Cardiac septum (tissue), 1 donor: ENCODE measurements around the gene SARS2. TPM values are rescaled to one million over a fixed set of nuclear protein-coding genes. Genes with fewer than 3 reads are reported as not detected.
"Not testable (repeated sequence)": the region's sequence is repeated elsewhere in the genome, so short reads cannot be mapped to it uniquely, and the experiment has no call there.

Experiments used
- DNase-seq: peaks from one replicate; pipeline ENCODE4 v3.0.0-alpha.2; 2020; ENCODE audit warnings: low spot score
- intact Hi-C: fragments of 100-400 bp; cut with DNase I; formaldehyde crosslinking; loops from one replicate; pipeline ENCODE4 v1.14.0; 2022
- long read RNA-seq: library from polyadenylated mRNA; unstranded; transcript quantifications from one replicate; pipeline ENCODE4 v2.0.0, GENCODE V29; 2021
- total RNA-seq: library from RNA; stranded (reverse); fragmentation: NEBNext Ultra II Directional; extraction: Animal tissue kit (Norgen Biotek cat#: 25700); gene quantifications from one replicate; pipeline ENCODE4 v1.2.1, GENCODE V29; 2021
- donor health status: DM: no; HTN: no; CAD: no.

Gene SARS2
- total RNA-seq, result 12.6 TPM
- long read RNA-seq, transcript SARS2-201 (16 exons, 2,057 nt), result major isoform, 7 of 17 reads
- long read RNA-seq, partial matches to known transcripts, result 4 of 17 reads
- long read RNA-seq, other reads (novel, unspliced or antisense), result 5 of 17 reads

DNA sequence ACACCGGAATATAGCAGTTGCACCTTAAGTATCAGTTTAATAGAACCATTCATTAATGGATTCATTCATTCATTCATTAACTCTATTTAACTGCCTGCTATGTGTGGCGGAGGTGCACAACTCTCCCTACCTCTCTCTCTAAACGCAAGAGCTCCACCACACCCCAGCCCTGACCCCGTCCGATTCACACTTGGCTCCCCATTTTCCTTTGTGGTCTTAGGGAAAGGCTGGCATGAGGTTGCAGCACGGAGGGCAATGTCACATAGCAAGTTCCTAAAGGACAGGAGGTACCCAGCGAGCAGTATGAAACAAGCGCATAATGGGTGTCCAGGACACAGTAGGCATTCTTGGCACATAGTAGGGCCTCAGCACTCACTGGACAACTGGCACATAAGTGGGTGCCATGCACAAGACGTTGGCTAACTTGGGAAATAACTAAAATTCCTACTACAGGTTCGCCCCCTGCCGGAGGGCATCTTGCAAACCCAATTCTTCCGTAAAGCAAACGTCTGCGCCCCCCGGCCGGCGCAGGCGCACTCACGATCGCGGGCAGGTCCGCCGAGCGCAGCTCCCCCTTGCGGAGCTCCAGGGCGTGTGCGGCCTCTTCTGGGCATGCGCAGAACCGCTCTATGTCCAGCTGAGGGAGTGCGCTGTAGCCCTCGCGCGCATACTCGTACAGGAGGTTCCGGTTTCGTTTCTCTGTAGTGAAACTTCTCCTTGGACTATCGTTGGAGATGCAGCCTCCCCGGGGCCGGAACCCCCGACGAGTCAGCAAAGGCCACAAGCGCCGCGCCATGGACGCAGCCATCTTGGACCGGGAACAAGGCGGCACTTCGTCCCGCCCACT lies at the start of gene SARS2:
TSS of gene SARS2 (minus strand) at position 835 of the 847 bp plus-strand sequence. CDS start at position 808, 27 bp downstream.
- DNase-seq, result peak; percentile 96
- intact Hi-C loops, result loop anchor here (2.0 to 5.0 kb wide), 4 partner anchors 31 to 528 kb away; partner anchors contain the start of genes FAM98C, NFKBIB and SIRT2

DNA sequence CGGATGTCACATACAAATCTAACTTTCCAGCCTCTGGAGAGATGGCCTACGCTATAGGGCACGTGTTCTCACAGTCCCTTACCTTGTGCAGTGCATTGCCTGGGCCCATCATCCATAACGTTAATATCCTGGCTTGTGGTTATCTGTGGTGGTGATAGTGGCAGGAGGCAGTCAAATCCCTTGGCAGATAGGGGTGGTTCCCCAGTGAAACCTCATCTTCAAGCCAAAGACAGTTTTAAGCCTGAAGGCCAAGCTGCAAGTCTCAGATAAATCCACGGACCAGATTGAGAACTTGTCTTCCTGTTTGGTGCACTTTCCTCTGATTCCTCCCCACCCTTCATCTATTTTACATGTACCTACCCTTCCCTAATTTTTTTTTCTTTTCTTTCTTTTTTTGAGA lies 49.2 kb upstream of the SARS2 start:
- intact Hi-C loops, result no loop called here

GRCh38 chr19:38978326-38978689 lies 47.7 kb upstream of the SARS2 start:
- intact Hi-C loops, result no loop called here
- no peak for DNase-seq

More for the DNA sequence above, 49.2 kb upstream of the SARS2 start:
- no peak for DNase-seq

DNA sequence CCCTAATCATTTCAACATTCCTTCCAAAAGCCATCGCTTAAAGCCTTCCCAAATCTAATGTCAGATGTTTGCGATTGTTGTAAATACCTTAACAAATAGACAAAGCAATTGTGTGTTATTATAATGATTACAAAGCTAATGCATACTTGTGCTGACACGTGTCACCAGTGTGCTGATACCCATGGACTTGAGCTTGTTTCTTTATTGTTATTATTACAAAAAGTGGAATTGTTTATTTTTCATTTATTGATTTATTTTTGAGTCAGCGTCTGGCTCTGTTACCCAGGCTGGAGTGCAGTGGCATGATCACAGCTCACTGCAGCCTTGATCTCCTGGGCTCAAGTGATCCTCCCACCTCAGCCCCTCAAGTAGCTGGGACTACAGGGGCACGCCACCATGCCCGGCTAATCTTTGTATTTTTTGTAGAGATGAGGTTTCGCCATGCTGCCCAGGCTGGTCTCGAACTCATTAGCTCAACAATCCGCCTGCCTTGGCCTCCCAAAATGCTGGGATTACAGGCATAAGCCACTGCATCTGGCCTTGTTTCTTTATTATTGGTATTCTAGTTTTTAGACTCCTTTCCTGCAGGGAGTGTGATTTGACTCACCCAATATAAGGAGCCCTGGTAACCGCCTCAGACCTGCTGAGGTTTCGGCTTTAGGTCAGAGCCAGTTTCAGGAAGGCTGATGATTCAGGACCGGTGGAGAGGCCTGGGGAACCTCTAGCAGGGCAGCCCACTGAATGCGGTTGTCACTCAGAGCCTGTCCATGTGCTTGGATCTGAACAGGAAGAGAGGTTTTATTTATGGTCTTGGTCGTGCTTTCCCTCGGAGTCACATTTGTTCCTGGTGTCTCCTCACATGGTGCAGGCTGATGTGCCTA lies 47.1 kb upstream of the SARS2 start:
- no peak for DNase-seq
- intact Hi-C loops, result no loop called here

GRCh38 chr19:38975861-38976271 lies 45.3 kb upstream of the SARS2 start:
- intact Hi-C loops, result no loop called here
- no peak for DNase-seq

GRCh38 chr19:38975214-38975860 lies 44.8 kb upstream of the SARS2 start, which contains the start of gene FBXO17:
FBXO17 (minus strand) TSS chr19:38975742; CDS start chr19:38950319, 25,423 bp downstream.
- intact Hi-C loops, result no loop called here
- DNase-seq, result peak; percentile 75

DNA sequence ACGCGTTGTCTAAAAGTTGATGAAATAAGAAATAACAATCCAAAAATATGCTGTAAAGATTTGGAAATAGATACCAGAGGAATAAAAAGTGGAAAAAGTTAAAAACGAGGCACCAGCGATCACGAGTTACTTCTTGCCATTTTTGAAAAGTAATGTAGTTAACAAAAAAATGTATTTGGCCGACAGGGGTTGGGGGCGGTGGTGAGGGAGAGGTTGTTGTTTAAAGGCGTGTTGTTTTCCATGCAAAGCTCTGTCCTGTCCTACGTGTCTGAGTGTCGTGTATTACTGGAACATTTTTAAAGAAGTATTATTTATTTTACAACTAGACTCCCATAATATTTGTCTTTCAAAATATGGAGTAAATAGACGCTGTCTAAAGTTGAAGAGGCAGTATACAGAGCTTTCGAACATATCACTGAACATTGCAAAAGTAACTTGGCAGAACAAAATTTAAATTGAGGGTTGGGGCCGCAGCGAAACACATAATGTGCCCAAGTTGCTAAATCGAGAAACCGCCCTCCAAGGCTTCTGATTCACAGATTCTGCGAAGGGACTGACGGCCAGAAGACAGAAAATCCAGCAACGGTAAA lies 44.2 kb upstream of the SARS2 start:
- intact Hi-C loops, result no loop called here
- no peak for DNase-seq

- no peak for DNase-seq
- intact Hi-C loops, result no loop called here
Observed at GRCh38 chr19:38971672-38972071, 41.1 kb upstream of the SARS2 start.

DNA sequence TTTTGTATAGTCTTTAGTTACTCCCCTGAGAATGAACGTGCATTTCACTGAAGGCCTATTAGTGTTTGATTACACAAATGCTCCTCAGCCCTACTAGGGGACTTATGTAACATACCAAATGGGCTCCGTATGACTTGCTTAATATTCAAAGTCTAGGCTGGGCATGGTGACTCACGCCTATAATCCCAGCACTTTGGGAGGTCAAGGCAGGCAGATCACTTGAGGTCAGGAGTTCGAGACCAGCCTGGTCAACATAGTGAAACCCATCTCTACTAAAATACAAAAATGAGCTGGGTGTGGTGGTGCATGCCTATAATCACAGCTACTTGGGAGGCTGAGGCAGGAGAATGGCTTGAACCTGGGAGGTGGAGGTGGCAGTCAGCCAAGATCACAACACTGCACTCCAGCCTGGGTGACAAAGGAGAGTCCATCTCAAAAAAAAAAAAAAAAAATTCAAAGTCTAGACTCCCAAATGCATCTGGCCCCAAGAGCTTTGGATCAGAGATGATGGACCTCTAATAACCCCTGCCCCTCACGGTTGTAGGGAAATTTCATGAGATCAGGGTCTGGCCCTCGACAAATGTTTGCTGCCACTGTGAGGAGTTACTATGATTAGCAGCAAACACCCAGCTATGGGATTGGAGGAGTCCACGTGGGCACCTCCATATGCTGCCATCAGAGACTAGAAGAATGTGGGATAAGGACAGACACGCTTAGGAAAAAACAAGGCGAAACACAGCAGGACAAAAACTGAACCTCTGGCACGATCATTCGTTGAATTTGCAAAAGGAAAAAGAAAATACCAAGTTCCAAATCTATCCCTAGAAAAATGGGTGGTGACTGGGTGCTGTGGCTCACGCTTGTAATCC lies 40.3 kb upstream of the SARS2 start:
- intact Hi-C loops, result no loop called here
- DNase-seq, result no peak

DNA sequence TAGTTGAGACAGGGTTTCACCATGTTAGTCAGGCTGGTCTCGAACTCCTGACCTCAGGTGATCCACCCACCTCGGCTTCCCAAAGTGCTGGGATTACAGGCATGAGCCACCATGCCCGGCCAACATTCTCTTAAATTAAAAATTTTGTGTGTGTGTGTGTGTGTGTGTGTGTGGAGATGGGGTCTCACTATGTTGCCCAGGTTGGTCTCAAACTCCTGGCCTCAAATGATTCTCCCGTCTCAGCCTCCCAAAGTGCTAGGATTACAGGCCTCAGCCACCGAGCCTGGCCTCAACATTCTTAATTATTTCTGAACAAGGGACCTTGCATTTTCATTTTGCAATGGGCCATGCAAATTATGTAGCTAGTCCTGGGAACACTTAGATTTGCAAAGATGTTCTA lies 35.6 kb upstream of the SARS2 start:
- DNase-seq, result not testable (repeated sequence)
- intact Hi-C loops, result loop anchor here (10.0 kb wide), 2 partner anchors 159 to 359 kb away; partner anchors contain the start of genes LRFN1 and PAK4

DNA sequence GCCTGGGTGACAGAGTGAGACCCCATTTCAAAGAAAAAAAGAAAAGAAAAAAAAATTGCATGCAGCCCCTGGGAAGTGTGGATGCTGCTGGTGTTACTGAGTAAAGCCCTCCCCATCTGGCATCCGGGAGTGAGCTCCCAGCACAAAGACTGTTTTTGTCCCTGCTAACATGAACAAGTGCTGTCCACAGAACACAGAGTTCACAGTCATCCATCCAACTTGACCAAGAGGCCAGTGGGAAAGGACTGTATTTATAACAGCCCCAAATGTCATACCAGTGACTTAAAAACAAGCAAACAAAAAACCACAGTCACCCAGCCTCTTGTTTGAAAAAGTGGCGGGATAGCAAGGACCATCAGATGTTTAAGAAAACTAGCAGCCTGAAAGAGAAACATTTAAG lies 34.2 kb upstream of the SARS2 start:
- DNase-seq, result no peak
- intact Hi-C loops, result loop anchor here (10.0 kb wide), 2 partner anchors 160 to 360 kb away; partner anchors contain the start of genes LRFN1 and PAK4

GRCh38 chr19:38959618-38960017 lies 29.1 kb upstream of the SARS2 start:
- intact Hi-C loops, result loop anchor here (10.0 kb wide), 2 partner anchors 165 to 365 kb away; partner anchors contain the start of genes LRFN1 and PAK4
- no peak for DNase-seq

- no peak for DNase-seq
- intact Hi-C loops, result no loop called here
Observed at GRCh38 chr19:38958301-38958700, 27.7 kb upstream of the SARS2 start.

DNA sequence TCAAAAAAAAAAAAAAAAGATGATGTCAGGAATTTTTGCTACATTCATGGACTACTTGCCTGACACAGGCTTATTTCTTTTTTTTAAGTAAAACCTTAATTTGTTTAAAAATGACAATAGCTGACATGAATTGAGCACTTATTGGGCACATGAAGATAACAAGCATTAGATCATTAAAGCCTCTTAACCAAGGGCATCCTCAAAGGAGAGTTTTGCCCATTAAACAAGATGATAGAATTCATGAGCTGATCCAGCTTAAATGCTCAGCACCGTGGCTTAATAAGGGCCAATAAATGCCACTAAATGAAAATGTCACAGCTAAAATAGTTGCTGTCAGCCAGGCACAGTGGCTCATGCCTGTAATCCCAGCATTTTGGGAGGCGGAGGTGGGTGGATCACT lies 25.7 kb upstream of the SARS2 start:
- DNase-seq, result no peak
- intact Hi-C loops, result no loop called here

- intact Hi-C loops, result no loop called here
- DNase-seq, result no peak
Observed at GRCh38 chr19:38953677-38954076, 23.1 kb upstream of the SARS2 start.

DNA sequence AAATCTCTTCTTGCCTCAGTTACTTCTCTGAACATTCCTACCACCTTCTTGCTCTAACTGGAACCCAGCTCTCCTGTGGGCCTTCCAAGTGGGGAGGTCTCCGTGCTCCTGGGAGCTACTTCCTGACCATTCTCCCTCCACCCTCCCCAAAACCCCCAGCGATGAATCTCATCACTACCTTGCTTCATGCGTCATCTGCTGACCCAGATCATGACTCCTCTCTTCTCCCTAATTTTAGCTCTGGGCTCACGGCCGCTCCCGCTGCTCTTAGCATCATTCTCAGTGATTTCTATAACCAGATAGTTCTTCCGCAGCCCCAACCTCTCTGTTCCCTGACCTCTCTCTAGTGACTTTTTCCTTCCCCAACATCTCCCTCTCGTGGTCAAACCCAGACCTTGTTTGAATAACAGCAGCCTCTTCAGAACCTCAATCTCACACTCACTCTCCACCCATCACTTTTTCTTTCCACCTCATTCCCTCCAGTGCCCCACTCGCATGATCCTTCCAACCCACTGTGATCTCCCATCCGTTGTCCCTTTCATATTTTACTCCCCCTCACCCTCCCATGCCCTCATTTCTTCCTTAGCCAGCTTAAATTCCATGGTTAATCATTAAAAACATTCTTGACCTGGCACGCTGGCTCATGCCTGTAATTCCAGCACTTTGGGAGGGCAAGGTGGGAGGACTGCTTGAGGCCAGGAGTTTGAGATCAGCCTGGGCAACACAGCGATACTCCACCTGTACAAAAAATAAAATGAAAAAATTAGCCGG lies 22.0 kb upstream of the SARS2 start:
- intact Hi-C loops, result no loop called here
- DNase-seq, result no peak

DNA sequence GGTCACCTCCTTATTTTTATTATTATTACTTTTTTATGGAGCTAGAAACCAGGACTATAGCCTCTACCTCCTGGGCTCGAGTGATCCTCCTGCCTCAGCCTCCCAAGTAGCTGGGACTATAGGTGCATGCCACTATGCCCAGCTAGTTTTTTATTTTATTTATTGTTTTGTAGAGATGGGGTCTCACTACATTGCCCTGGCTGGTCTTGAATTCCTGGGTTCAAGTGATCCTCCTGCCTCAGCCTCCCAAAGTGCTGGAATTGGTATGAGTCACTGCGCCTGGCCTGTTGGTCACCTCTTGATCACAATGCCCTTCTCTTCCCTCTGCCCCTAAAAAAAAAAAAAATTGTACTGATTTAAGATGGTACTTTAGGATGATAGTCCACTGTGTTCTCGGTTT lies 20.6 kb upstream of the SARS2 start:
- DNase-seq, result no peak
- intact Hi-C loops, result no loop called here
